Loucy (cell line): Measurements from ENCODE around the gene NPHP3.

Experiments
- H2AFZ ChIP-seq: fragments of 200-600 bp; sonication (generic); 2 replicates; pipeline ENCODE4 v1.6.0; 2016; ENCODE audit warnings: antibody characterized with exemption, mild to moderate bottlenecking, low read length, moderate library complexity
- H3F3A ChIP-seq: fragments of 200-600 bp; 2 replicates; pipeline ENCODE4 v1.6.0; 2016; ENCODE audit warnings: antibody characterized with exemption, low read depth, mild to moderate bottlenecking
- H3K27me3 ChIP-seq: fragments of 200-600 bp; sonication (generic); 2 replicates; pipeline ENCODE4 v1.6.1; 2014; ENCODE audit warnings: low read length, mild to moderate bottlenecking; ENCODE audit not compliant: insufficient read depth, poor library complexity, severe bottlenecking
- H3K36me3 ChIP-seq: fragments of 200-600 bp; sonication (generic); 2 replicates; pipeline ENCODE4 v1.6.1; 2016; ENCODE audit warnings: low read length; ENCODE audit not compliant: insufficient read depth
- H3K4me1 ChIP-seq: fragments of 200-600 bp; sonication (generic); 2 replicates; pipeline ENCODE4 v1.5.1; 2014; ENCODE audit warnings: low read length, mild to moderate bottlenecking; ENCODE audit not compliant: insufficient read depth, poor library complexity, severe bottlenecking
- H3K4me2 ChIP-seq: fragments of 200-600 bp; sonication (generic); 2 replicates; pipeline ENCODE4 v1.6.0; 2014; ENCODE audit warnings: antibody characterized with exemption, low read length, low read depth, mild to moderate bottlenecking; ENCODE audit not compliant: poor library complexity, severe bottlenecking
- H3K4me3 ChIP-seq: fragments of 200-600 bp; sonication (generic); 2 replicates; pipeline ENCODE4 v1.5.1; 2014; ENCODE audit warnings: low read length, mild to moderate bottlenecking, mixed read lengths; ENCODE audit not compliant: poor library complexity, severe bottlenecking
- H3K79me2 ChIP-seq: fragments of 200-600 bp; sonication (generic); 2 replicates; pipeline ENCODE4 v1.6.1; 2014; ENCODE audit warnings: low read length; ENCODE audit not compliant: insufficient read depth
- H3K9ac ChIP-seq: fragments of 200-600 bp; sonication (generic); 2 replicates; pipeline ENCODE4 v1.6.0; 2014; ENCODE audit warnings: mild to moderate bottlenecking, low read depth, low read length, moderate library complexity; ENCODE audit not compliant: poor library complexity, severe bottlenecking
- H3K9me2 ChIP-seq: fragments of 200-600 bp; sonication (generic); replicated peaks from 2 replicates; pipeline ENCODE4 v1.6.1; 2016; ENCODE audit warnings: low read depth, low read length, mixed read lengths
- H3K9me3 ChIP-seq: fragments of 200-600 bp; sonication (generic); 2 replicates; pipeline ENCODE4 v1.6.1; 2014; ENCODE audit warnings: mild to moderate bottlenecking, antibody characterized with exemption, low read length, low read depth; ENCODE audit not compliant: insufficient read depth
- H4K20me1 ChIP-seq: fragments of 200-600 bp; sonication (generic); 2 replicates; pipeline ENCODE4 v1.6.0; 2014; ENCODE audit warnings: antibody characterized with exemption, low read length, mild to moderate bottlenecking; ENCODE audit not compliant: insufficient read depth, poor library complexity, severe bottlenecking
- EZH2phosphoT487 ChIP-seq: fragments of 200-600 bp; IDR thresholded peaks from 2 replicates; pipeline ENCODE4 v1.6.1; 2018; ENCODE audit warnings: antibody characterized with exemption, mild to moderate bottlenecking, moderate library complexity, borderline replicate concordance
- TF ChIP-seq, protein P1 (sequence below): fragments of 200-600 bp; sonication (generic); conservative IDR thresholded peaks from 2 replicates; pipeline ENCODE4 v1.5.1; 2014; ENCODE audit warnings: mild to moderate bottlenecking, antibody characterized with exemption, low read length

The NPHP3 gene

GRCh38 chr3:132716372-132716771, 5.8 kb downstream of the NPHP3 start:
- H3K27me3 ChIP-seq = no peaks in the 10 kb centered on the region
- no peak for TF ChIP-seq EZH2phosphoT487
- TF ChIP-seq, protein P1, sequence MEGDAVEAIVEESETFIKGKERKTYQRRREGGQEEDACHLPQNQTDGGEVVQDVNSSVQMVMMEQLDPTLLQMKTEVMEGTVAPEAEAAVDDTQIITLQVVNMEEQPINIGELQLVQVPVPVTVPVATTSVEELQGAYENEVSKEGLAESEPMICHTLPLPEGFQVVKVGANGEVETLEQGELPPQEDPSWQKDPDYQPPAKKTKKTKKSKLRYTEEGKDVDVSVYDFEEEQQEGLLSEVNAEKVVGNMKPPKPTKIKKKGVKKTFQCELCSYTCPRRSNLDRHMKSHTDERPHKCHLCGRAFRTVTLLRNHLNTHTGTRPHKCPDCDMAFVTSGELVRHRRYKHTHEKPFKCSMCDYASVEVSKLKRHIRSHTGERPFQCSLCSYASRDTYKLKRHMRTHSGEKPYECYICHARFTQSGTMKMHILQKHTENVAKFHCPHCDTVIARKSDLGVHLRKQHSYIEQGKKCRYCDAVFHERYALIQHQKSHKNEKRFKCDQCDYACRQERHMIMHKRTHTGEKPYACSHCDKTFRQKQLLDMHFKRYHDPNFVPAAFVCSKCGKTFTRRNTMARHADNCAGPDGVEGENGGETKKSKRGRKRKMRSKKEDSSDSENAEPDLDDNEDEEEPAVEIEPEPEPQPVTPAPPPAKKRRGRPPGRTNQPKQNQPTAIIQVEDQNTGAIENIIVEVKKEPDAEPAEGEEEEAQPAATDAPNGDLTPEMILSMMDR = no peak
- peaks cover 42% of the 10 kb centered on the region for H3K4me1 ChIP-seq
- no peaks in the 10 kb centered on the region; the same call in 1 of the 2 replicates for H3F3A ChIP-seq
- no peak overlapping the region for H3K4me2 ChIP-seq
- H3K4me3 ChIP-seq = peak overlapping the region; percentile 4
- peaks cover 14% of the 10 kb centered on the region for H4K20me1 ChIP-seq
- no peak overlapping the region for H2AFZ ChIP-seq
- H3K36me3 ChIP-seq = no peaks in the 10 kb centered on the region
- no peaks in the 10 kb centered on the region for H3K9me2 ChIP-seq
- no peak overlapping the region for H3K9ac ChIP-seq
- no peaks in the 10 kb centered on the region for H3K9me3 ChIP-seq
- H3K79me2 ChIP-seq = peaks cover 18% of the 10 kb centered on the region

DNA sequence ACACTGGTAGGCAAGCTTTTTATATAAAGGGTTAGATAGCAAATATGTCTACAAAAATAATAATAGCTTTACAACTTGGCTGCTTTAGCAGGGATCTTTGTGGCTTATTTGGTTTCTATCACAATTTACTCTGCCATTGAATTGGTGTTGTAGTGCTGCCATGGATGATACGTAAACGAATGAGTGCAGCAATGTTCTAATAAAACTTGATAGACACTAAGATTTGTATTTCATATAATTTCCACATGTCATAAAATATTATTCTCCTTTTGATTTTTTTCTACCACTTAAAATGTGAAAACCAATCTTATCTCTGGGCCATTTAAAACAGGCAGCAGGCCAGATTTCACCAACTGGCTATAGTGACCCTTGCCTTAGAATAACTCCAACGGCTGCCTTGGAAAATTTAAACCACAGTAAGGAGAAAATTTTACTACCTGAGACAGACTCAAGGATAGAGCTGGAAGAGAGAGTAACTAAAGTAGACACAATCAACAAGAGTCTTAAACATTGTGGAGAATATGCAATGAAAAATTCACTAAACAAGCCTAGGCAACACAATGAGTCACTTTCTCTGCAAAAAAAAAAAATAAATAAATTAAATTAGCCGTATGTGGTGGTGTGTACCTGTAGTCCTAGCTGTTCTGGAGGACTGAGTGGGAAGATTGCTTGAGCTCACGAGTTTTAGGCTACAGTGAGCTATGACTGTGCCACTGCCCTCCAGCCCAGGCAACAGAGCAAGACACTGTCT, 8.1 kb downstream of the NPHP3 start:
- Histone ChIP-seq H3K79me2 (peaks cover under 1% of the 10 kb centered on the region; the same call in 1 of the 2 replicates), H4K20me1 (no peaks in the 10 kb centered on the region), H3K4me1 (peaks cover 28% of the 10 kb centered on the region), H3K4me3 (no peak overlapping the region), H3F3A (no peaks in the 10 kb centered on the region; the same call in 1 of the 2 replicates), H3K9me2 (no peaks in the 10 kb centered on the region), H2AFZ (no peak overlapping the region), H3K27me3 (no peaks in the 10 kb centered on the region), H3K4me2 (no peak overlapping the region), H3K36me3 (no peaks in the 10 kb centered on the region; the same call in 1 of the 2 replicates), H3K9me3 (no peaks in the 10 kb centered on the region), H3K9ac (no peak overlapping the region)
- TF ChIP-seq, protein P1 = no peak
- no peak for TF ChIP-seq EZH2phosphoT487

DNA sequence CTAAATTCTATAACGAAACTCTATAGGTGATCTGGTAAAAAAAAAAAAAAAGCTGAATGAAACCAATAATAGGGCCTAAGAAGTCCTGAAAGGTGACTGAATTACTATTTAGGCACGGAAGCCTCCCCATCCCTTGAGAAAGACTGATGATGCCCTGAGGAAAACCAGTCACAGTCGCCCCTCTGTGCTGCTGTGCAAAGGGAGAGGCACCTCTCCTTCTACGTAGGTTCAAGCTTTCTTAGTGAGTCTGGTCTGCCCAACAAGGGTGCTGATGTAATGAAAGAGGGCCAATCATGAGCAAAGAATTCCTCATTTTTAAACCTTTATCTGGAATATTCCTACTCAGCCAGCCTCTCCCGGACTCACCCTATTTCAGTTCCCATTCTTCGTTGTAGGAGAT, 11.9 kb downstream of the NPHP3 start:
- Histone ChIP-seq H3K79me2 (no peaks in the 10 kb centered on the region), H3K9ac (no peak overlapping the region), H3K4me1 (peaks cover 2% of the 10 kb centered on the region), H4K20me1 (no peaks in the 10 kb centered on the region), H3K36me3 (peaks cover 6% of the 10 kb centered on the region; the same call in 1 of the 2 replicates), H3K4me3 (no peak overlapping the region), H3F3A (no peaks in the 10 kb centered on the region; the same call in 1 of the 2 replicates), H3K9me2 (no peaks in the 10 kb centered on the region), H3K4me2 (no peak overlapping the region), H2AFZ (no peak overlapping the region), H3K27me3 (no peaks in the 10 kb centered on the region), H3K9me3 (no peaks in the 10 kb centered on the region)
- TF ChIP-seq EZH2phosphoT487 = no peak
- TF ChIP-seq, protein P1 = no peak
